Prostate gland (tissue), 2 donors: ENCODE measurements around the gene CHD8. TPM values are rescaled to one million over a fixed set of nuclear protein-coding genes. Genes with fewer than 3 reads are reported as not detected.
"Not testable (repeated sequence)": the region's sequence is repeated elsewhere in the genome, so short reads cannot be mapped to it uniquely, and the experiment has no call there.

Source experiments
- DNase-seq: peaks from one replicate; pipeline ENCODE4 v3.0.0-alpha.2; 2019; ENCODE audit warnings: low spot score
- H3K27ac ChIP-seq, 2 donors: fragments of 200-600 bp; sonication (generic); 2 replicates each; pipeline ENCODE4 v1.5.1; 2017 to 2019
- H3K27me3 ChIP-seq: fragments of 200-600 bp; sonication (generic); replicated peaks from 2 replicates; pipeline ENCODE4 v1.5.1; 2019; ENCODE audit not compliant: insufficient read depth
- H3K36me3 ChIP-seq, 2 donors: fragments of 200-600 bp; sonication (generic); 1 replicate in 1 of 2; 2 replicates in 1 of 2; pipeline versions ENCODE4 v1.5.1 to v1.8.1; 2017 to 2019
- H3K4me1 ChIP-seq: fragments of 200-600 bp; sonication (generic); replicated peaks from 2 replicates; pipeline ENCODE4 v1.5.1; 2019
- H3K4me3 ChIP-seq, 2 donors: fragments of 200-600 bp; sonication (generic); 2 replicates each; pipeline ENCODE4 v1.5.1; 2017 to 2019
- H3K9me3 ChIP-seq: fragments of 200-600 bp; sonication (generic); 2 replicates; pipeline ENCODE4 v1.5.1; 2017
- POLR2A ChIP-seq: fragments of 450-650 bp; IDR thresholded peaks from one replicate; pipeline ENCODE4 v1.6.1; 2016; ENCODE audit warnings: antibody characterized with exemption, mild to moderate bottlenecking
- POLR2AphosphoS5 ChIP-seq: sonication (generic); formaldehyde crosslinking; IDR thresholded peaks from one replicate; pipeline ENCODE4 v1.6.1; 2017; ENCODE audit warnings: antibody characterized with exemption
- WGBS: methylation state at CpG from one replicate; pipeline ENCODE4 v1.1.5; 2018; 5-methylcytosine and 5-hydroxymethylcytosine counted together
- intact Hi-C: fragments of 100-400 bp; cut with DNase I; formaldehyde crosslinking; loops from one replicate; pipeline ENCODE4 v1.14.2; 2022
- total RNA-seq, 2 donors: library from RNA; depleted of rRNA; stranded (reverse); fragments of >200 nt; gene quantifications; one replicate each; pipeline ENCODE4 v1.1.0, GENCODE V29; 2016
- TF ChIP-seq, protein P1 (sequence below), 4 experiments: fragments of 200-600 bp in 2 of 4; fragments of 450-650 bp in 2 of 4; sonication (generic) in 2 of 4; IDR thresholded peaks; 1 replicate in 3 of 4; 2 replicates in 1 of 4; pipeline ENCODE4 v1.5.1; 2016 to 2019; ENCODE audit warnings: antibody characterized with exemption in 4 of 4, mild to moderate bottlenecking in 2 of 4, moderate library complexity in 2 of 4

Gene CHD8
- total RNA-seq, 2 donors from 2014 or later: 63.6 to 67.0 TPM

DNA sequence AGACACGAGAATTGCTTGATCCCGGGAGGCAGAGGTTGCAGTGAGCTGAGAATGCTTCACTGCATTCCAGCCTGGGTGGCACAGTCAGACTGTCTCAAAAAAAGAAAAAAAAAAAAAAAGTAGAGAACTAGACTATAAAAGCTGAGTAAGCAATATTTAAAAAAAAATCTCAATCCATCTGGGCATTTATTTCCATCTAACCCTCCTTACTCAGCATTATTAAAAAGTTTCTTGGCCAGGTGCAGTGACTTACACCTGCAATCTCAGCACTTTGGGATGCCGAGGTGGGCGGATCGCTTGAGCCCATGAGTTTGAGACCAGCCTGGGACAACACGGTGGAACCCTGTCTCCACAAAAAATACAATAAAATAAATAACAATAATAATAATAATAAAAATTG lies 76.6 kb downstream of the CHD8 start:
- H3K9me3 ChIP-seq: no peaks in the 10 kb centered on the region
- no peaks in the 10 kb centered on the region for H3K4me1 ChIP-seq
- H3K36me3 ChIP-seq: no peaks in the 10 kb centered on the region
- no peak overlapping the region for H3K4me3 ChIP-seq
- TF ChIP-seq POLR2A: no peak
- TF ChIP-seq, protein P1, sequence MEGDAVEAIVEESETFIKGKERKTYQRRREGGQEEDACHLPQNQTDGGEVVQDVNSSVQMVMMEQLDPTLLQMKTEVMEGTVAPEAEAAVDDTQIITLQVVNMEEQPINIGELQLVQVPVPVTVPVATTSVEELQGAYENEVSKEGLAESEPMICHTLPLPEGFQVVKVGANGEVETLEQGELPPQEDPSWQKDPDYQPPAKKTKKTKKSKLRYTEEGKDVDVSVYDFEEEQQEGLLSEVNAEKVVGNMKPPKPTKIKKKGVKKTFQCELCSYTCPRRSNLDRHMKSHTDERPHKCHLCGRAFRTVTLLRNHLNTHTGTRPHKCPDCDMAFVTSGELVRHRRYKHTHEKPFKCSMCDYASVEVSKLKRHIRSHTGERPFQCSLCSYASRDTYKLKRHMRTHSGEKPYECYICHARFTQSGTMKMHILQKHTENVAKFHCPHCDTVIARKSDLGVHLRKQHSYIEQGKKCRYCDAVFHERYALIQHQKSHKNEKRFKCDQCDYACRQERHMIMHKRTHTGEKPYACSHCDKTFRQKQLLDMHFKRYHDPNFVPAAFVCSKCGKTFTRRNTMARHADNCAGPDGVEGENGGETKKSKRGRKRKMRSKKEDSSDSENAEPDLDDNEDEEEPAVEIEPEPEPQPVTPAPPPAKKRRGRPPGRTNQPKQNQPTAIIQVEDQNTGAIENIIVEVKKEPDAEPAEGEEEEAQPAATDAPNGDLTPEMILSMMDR (IDR thresholded peaks at IDR 0.05): no peak
- TF ChIP-seq POLR2AphosphoS5: no peak
- no peaks in the 10 kb centered on the region for H3K27me3 ChIP-seq
- WGBS: 84% methylated on average over 6 of the region's 6 CpGs
- H3K27ac ChIP-seq: no peak overlapping the region
- no peak for DNase-seq
- intact Hi-C loops: no loop called here

DNA sequence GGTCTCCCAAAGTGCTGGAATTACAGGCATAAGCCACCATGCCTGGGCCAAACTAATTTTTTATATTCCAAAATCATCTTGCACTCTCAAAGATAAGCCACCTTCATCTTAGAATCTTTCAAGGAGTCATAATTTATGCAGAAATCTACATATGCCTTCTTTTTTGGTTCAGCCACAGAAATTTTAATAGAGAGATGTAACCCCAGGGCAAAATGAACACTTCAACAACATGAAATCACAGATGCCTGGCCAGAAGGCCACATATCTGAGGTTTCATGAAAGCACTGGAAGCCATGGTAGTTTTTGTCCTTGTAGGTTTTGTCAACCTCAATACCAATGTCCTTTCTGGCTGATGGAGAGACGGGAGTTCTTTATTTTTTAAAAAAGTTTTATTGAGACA lies 81.9 kb downstream of the CHD8 start:
- H3K4me1 ChIP-seq: no peaks in the 10 kb centered on the region
- H3K27me3 ChIP-seq: no peaks in the 10 kb centered on the region
- H3K4me3 ChIP-seq: no peak overlapping the region
- intact Hi-C loops: no loop called here
- H3K9me3 ChIP-seq: no peaks in the 10 kb centered on the region
- no peak overlapping the region for H3K27ac ChIP-seq
- TF ChIP-seq, protein P1 (IDR thresholded peaks at IDR 0.05): no peak
- no peak for TF ChIP-seq POLR2A
- no peak for TF ChIP-seq POLR2AphosphoS5
- no peak for DNase-seq
- peaks cover 0 to 8% of the 10 kb centered on the region in 2 donors for H3K36me3 ChIP-seq
- 83% methylated on average over 1 of the region's 1 CpG for WGBS

DNA sequence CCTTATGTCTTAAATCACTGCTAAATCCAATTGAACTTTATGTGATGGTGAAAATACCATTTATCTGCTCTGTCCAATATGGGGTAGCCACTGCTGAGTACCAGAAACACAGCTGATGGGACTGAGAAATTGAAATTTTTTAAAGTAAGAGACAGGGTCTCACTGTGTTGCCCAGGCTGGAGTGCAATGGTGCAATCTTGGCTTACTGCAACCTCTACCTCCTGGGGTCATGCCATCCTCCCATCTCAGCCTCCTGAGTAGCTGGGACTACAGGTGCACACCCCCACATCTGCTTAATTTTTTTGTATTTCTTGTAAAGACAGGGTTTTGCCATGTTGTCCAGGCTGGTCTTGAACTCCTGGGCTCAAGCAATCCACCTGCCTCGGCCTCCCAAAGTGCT lies 83.1 kb downstream of the CHD8 start:
- H3K9me3 ChIP-seq, H3K27ac ChIP-seq, intact Hi-C loops, H3K36me3 ChIP-seq, H3K27me3 ChIP-seq, DNase-seq, H3K4me3 ChIP-seq, H3K4me1 ChIP-seq: not testable (repeated sequence)
- WGBS: 94% methylated on average over 1 of the region's 1 CpG

DNA sequence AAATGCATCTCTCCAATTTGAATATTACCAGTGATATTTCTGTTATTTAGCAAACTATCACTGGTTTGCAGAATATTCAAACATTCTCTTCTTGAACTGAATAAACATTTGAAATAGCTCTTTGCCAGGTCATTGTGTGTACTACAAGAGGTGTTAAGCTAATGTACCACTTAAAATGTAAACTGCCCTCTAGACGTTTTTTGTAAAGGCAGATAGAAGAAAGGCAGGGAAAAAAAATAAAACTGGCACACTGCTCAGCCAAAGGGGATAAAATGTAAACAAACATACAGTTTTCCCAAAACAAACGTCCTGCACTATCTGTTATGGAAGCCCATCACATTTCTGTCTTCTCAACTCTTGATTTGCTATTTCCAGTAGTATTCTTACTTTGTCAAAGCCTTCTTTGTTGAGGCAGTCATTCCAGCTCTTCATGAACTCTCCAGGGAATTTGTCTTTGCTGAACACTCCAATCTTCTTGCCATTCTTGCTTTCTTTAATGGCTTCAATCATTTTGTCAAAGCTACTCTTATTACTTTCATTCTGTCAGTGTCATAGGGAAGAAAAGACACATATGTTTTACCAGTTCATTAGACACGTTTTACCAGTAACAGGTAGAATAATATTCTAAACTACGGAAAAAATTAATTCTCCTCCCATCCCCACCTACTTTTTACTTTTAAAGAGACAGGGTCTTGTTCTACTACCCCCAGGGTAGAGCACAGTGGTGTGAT lies 85.8 kb downstream of the CHD8 start:
- Histone ChIP-seq H3K36me3 (peaks cover 8 to 14% of the 10 kb centered on the region in 2 donors), H3K4me3 (no peak overlapping the region), H3K27me3 (no peaks in the 10 kb centered on the region), H3K9me3 (no peaks in the 10 kb centered on the region), H3K27ac (no peak overlapping the region), H3K4me1 (no peaks in the 10 kb centered on the region)
- intact Hi-C loops: no loop called here
- 60% methylated on average over 4 of the region's 4 CpGs for WGBS
- TF ChIP-seq POLR2AphosphoS5: no peak
- TF ChIP-seq, protein P1 (IDR thresholded peaks at IDR 0.05): no peak
- TF ChIP-seq POLR2A: no peak
- DNase-seq: no peak

GRCh38 chr14:21367582-21368144 lies 88.3 kb downstream of the CHD8 start:
- no peak for DNase-seq
- 94% methylated on average over 6 of the region's 6 CpGs for WGBS
- Histone ChIP-seq H3K27ac (no peak overlapping the region), H3K4me1 (no peaks in the 10 kb centered on the region), H3K9me3 (no peaks in the 10 kb centered on the region), H3K27me3 (no peaks in the 10 kb centered on the region), H3K36me3 (peaks cover 12 to 17% of the 10 kb centered on the region in 2 donors), H3K4me3 (no peak overlapping the region)
- intact Hi-C loops: no loop called here
- TF ChIP-seq, protein P1 (IDR thresholded peaks at IDR 0.05): no peak
- no peak for TF ChIP-seq POLR2A
- TF ChIP-seq POLR2AphosphoS5: no peak
